Fibroblast of villous mesenchyme (primary cell): ENCODE data around the gene SYDE2. TPM values are rescaled to one million over a fixed set of nuclear protein-coding genes. Genes with fewer than 3 reads are reported as not detected.
A peak's percentile ranks its signal among the peaks of the same experiment; 100 is the strongest.

ENCODE experiments used
- DNase-seq: peaks from one replicate; pipeline ENCODE4 v3.0.0-alpha.2; 2010; ENCODE audit warnings: low read depth
- H3K4me3 ChIP-seq: 2 replicates; pipeline ENCODE4 v1.5.1; 2011; ENCODE audit warnings: low read depth, mild to moderate bottlenecking, low read length
- CTCF ChIP-seq: IDR thresholded peaks from 2 replicates; pipeline ENCODE4 v1.5.1; 2012; ENCODE audit warnings: low read depth, mild to moderate bottlenecking, low read length; ENCODE audit not compliant: insufficient read depth
- small RNA-seq: library from RNA; depleted of rRNA; stranded (forward); fragments of <200 nt; gene quantifications from one replicate; pipeline ENCODE3, GENCODE V24; 2012
- total RNA-seq: library from RNA; depleted of rRNA; stranded (reverse); fragments of >200 nt; gene quantifications from 2 replicates; pipeline ENCODE4 v1.2.3, GENCODE V29; 2012

SYDE2 gene
- total RNA-seq, 1 donor, result 27.6 TPM

GRCh38 chr1:85115933-85116332 is 84.9 kb downstream of the SYDE2 start:
- no peak for TF ChIP-seq CTCF
- no peak for DNase-seq
- H3K4me3 ChIP-seq, result no peak overlapping the region

- no peak for TF ChIP-seq CTCF
- DNase-seq, result no peak
- no peak overlapping the region for H3K4me3 ChIP-seq
Measured at GRCh38 chr1:85111695-85112094, 89.1 kb downstream of the SYDE2 start.

- DNase-seq, result peak; percentile 82
- TF ChIP-seq CTCF, result peak; percentile 96
- H3K4me3 ChIP-seq, result no peak overlapping the region
Measured at GRCh38 chr1:85109475-85109874, 91.3 kb downstream of the SYDE2 start.

Small RNA genes within 50 kb of the gene (small RNA-seq; reads per million reads assigned to genes)
- gene MIR4423, result not detected

Other genes with a start within 250 kb of the SYDE2 start
- gene MCOLN2, start 203.9 kb downstream of the SYDE2 start, total RNA-seq, result 1.3 and 1.7 TPM in 2 replicates
- gene MCOLN3, start 152.5 kb downstream of the SYDE2 start, total RNA-seq, result 0.86 and 0.97 TPM in 2 replicates
- gene C1orf52, start 58.6 kb upstream of the SYDE2 start, total RNA-seq, result 14.2 and 23.7 TPM in 2 replicates
- 23.2 and 36.7 TPM in 2 replicates for gene BCL10, start 75.6 kb upstream of the SYDE2 start, total RNA-seq